Activated B cell treated with CpG ODN at 0.5 μM for 24 hours (primary cell): ENCODE measurements around the gene CDKN1B. TPM values are rescaled to one million over a fixed set of nuclear protein-coding genes. Genes with fewer than 3 reads are reported as not detected.

Experiments
- ATAC-seq: fragments of 200-7000 bp; cut with Tn5 transposase; one replicate; pipeline ENCODE4 v1.10.0; 2021; ENCODE audit warnings: low read depth, mild to moderate bottlenecking, moderate library complexity
- CTCF ChIA-PET: fragments of 350-600 bp; sonication (Branson Sonifier 250); formaldehyde crosslinking; loops from one replicate; lab custom pipeline; 2021; ENCODE audit warnings: antibody characterized with exemption; lab: Charles Lee
- POLR2A ChIA-PET: fragments of 350-600 bp; sonication (Branson Sonifier 250); formaldehyde crosslinking; loops from one replicate; lab custom pipeline; 2021; ENCODE audit warnings: antibody characterized with exemption; lab: Charles Lee
- DNase-seq: peaks from one replicate; pipeline ENCODE4 v3.0.0; 2022
- H3K27ac Mint-ChIP-seq: one replicate; pipeline ENCODE4 v1.8.0; 2020; ENCODE audit warnings: mixed read lengths
- H3K27me3 Mint-ChIP-seq: one replicate; pipeline ENCODE4 v1.8.0; 2021; ENCODE audit warnings: mixed read lengths
- H3K36me3 Mint-ChIP-seq: one replicate; pipeline ENCODE4 v1.8.0; 2021; ENCODE audit warnings: low read depth, mixed read lengths
- H3K4me1 Mint-ChIP-seq: one replicate; pipeline ENCODE4 v1.8.0; 2021; ENCODE audit warnings: mixed read lengths
- H3K4me3 Mint-ChIP-seq: one replicate; pipeline ENCODE4 v1.8.0; 2020; ENCODE audit warnings: mild to moderate bottlenecking, mixed read lengths
- H3K9me3 Mint-ChIP-seq: one replicate; pipeline ENCODE4 v1.8.0; 2020; ENCODE audit warnings: mixed read lengths
- intact Hi-C: fragments of 100-400 bp; cut with micrococcal nuclease; formaldehyde crosslinking; loops from one replicate; pipeline ENCODE4 v1.15.1; 2024
- total RNA-seq: library from RNA; stranded (reverse); gene quantifications from 2 replicates; pipeline ENCODE4 v1.2.3, GENCODE V29; 2022
- TF ChIP-seq, protein P1 (sequence below): fragments of 200-600 bp; IDR thresholded peaks from one replicate; pipeline ENCODE4 v1.8.0; 2022; ENCODE audit warnings: antibody characterized with exemption, mild to moderate bottlenecking

The CDKN1B gene
- total RNA-seq, 1 donor from 2014 or later: 56.6 TPM

DNA sequence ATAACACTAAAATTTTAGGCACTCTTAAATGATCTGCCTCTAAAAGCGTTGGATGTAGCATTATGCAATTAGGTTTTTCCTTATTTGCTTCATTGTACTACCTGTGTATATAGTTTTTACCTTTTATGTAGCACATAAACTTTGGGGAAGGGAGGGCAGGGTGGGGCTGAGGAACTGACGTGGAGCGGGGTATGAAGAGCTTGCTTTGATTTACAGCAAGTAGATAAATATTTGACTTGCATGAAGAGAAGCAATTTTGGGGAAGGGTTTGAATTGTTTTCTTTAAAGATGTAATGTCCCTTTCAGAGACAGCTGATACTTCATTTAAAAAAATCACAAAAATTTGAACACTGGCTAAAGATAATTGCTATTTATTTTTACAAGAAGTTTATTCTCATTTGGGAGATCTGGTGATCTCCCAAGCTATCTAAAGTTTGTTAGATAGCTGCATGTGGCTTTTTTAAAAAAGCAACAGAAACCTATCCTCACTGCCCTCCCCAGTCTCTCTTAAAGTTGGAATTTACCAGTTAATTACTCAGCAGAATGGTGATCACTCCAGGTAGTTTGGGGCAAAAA is 4.1 kb downstream of the CDKN1B start:
- Mint-ChIP-seq H3K36me3 (peaks cover 61% of the 10 kb centered on the region), H3K4me1 (peaks cover 50% of the 10 kb centered on the region), H3K9me3 (no peaks in the 10 kb centered on the region), H3K27ac (peak overlapping the region; percentile 97), H3K4me3 (peak overlapping the region; percentile 61), H3K27me3 (no peaks in the 10 kb centered on the region)
- ATAC-seq (no peak), DNase-seq (no peak)
- ChIA-PET POLR2A (interaction anchor here (0.5 to 15.4 kb wide), 5 partner anchors 16 to 364 kb away, joined by 3 to 339 read pairs (median 70); partner anchors contain the start of genes BORCS5 and GPR19), CTCF (interaction anchor here (1.0 to 1.7 kb wide), 3 partner anchors 16 to 344 kb away, joined by 3 to 8 read pairs (median 5); no protein-coding TSS in a partner anchor)
- TF ChIP-seq, protein P1, sequence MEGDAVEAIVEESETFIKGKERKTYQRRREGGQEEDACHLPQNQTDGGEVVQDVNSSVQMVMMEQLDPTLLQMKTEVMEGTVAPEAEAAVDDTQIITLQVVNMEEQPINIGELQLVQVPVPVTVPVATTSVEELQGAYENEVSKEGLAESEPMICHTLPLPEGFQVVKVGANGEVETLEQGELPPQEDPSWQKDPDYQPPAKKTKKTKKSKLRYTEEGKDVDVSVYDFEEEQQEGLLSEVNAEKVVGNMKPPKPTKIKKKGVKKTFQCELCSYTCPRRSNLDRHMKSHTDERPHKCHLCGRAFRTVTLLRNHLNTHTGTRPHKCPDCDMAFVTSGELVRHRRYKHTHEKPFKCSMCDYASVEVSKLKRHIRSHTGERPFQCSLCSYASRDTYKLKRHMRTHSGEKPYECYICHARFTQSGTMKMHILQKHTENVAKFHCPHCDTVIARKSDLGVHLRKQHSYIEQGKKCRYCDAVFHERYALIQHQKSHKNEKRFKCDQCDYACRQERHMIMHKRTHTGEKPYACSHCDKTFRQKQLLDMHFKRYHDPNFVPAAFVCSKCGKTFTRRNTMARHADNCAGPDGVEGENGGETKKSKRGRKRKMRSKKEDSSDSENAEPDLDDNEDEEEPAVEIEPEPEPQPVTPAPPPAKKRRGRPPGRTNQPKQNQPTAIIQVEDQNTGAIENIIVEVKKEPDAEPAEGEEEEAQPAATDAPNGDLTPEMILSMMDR: no peak
- intact Hi-C loops: no loop called here

DNA sequence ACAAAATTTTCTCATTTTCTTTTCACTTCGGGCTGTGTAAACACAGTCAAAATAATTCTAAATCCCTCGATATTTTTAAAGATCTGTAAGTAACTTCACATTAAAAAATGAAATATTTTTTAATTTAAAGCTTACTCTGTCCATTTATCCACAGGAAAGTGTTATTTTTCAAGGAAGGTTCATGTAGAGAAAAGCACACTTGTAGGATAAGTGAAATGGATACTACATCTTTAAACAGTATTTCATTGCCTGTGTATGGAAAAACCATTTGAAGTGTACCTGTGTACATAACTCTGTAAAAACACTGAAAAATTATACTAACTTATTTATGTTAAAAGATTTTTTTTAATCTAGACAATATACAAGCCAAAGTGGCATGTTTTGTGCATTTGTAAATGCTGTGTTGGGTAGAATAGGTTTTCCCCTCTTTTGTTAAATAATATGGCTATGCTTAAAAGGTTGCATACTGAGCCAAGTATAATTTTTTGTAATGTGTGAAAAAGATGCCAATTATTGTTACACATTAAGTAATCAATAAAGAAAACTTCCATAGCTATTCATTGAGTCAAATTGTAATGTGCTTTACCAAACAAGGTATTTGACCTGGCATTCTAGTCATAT is 4.8 kb downstream of the CDKN1B start:
- Mint-ChIP-seq H3K27ac (peak overlapping the region; percentile 97), H3K36me3 (peaks cover 61% of the 10 kb centered on the region), H3K4me1 (peaks cover 53% of the 10 kb centered on the region), H3K4me3 (peak overlapping the region; percentile 97), H3K27me3 (no peaks in the 10 kb centered on the region), H3K9me3 (no peaks in the 10 kb centered on the region)
- intact Hi-C loops: no loop called here
- CTCF ChIA-PET: interaction anchor here (1.5 to 1.7 kb wide), 2 partner anchors 15 to 345 kb away, joined by 5 to 8 read pairs; no protein-coding TSS in a partner anchor
- POLR2A ChIA-PET: interaction anchor here (0.5 to 15.4 kb wide), 10 partner anchors 6 to 1072 kb away, joined by 3 to 389 read pairs (median 6); partner anchors contain the start of genes BORCS5, CDKN1B, CREBL2 and ETV6
- TF ChIP-seq, protein P1: no peak
- DNase-seq (no peak), ATAC-seq (no peak)

DNA sequence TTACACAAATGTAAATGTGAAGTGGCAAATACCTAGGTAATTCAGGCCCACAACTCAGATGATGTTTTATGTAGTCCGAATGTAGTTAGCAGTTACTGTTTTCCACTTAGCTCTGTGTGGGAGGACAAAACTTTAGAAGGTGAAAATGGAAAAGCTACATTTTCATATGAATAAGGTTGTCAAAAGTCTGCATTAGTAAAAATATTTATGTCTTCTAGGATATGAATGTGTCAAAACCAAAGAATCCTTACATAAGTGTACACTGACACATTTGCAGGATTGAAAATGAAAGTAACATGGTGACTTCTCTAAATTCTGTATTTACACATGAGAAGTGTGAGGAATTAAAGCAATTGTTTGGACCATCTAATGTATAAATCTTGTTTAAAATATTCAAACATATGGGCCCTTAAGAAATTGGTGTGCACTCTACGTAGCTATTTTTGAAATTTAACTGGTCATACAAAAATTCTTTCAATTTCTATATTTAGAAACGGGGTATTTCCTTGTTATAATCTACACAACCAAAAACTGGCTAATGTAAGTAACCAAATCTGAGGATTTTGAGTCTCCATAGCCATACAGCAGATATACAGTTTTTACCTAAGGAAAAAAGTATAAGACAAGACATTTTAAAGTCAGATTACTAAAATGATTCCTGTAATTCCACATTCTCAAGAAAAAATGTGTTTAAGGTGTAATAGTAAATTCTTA is 5.4 kb downstream of the CDKN1B start:
- H3K36me3 Mint-ChIP-seq: peaks cover 56% of the 10 kb centered on the region
- H3K9me3 Mint-ChIP-seq: no peaks in the 10 kb centered on the region
- ChIA-PET CTCF (interaction anchor here (1.5 to 1.7 kb wide), 2 partner anchors 14 to 346 kb away, joined by 5 to 8 read pairs; no protein-coding TSS in a partner anchor), POLR2A (interaction anchor here (0.6 to 15.4 kb wide), 12 partner anchors 6 to 1745 kb away, joined by 3 to 389 read pairs (median 6); partner anchors contain the start of genes BORCS5, CDKN1B, CREBL2 and ETV6)
- intact Hi-C loops: no loop called here
- ATAC-seq: no peak
- peak overlapping the region; percentile 97 for H3K4me3 Mint-ChIP-seq
- no peak for DNase-seq
- no peaks in the 10 kb centered on the region for H3K27me3 Mint-ChIP-seq
- peak overlapping the region; percentile 96 for H3K27ac Mint-ChIP-seq
- TF ChIP-seq, protein P1: no peak
- peaks cover 54% of the 10 kb centered on the region for H3K4me1 Mint-ChIP-seq

DNA sequence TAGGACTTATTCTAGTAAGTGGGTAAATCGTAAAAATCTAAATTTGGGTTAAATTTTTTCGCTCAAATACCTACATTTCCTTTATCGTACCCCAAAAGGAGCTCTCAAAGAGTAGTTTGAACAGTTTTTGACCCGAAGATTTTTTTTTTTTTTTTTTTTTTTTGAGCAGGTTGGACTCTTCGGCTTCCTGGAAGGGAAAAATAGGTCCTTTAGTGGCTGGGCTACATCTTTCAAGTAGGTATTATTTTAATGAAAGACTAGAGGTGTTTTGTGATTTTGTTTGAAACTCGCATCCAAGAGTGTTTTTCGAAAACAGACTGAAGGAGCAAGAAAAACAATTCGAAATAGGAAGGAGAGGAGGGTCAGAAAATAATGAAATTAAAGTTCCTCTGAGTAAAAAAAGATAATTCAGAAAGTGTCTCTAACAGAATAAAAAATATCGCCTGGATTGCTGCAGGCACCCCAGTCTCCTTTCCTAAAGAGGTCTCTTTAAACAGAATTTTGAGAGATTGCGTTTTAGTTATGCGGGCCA is 6.0 kb downstream of the CDKN1B start:
- ChIA-PET POLR2A (interaction anchor here (0.6 to 15.4 kb wide), 12 partner anchors 7 to 1744 kb away, joined by 3 to 389 read pairs (median 7); partner anchors contain the start of genes BORCS5, CDKN1B, ETV6 and GPR19), CTCF (interaction anchor here (1.2 to 1.7 kb wide), 2 partner anchors 7 to 14 kb away, joined by 5 to 8 read pairs; no protein-coding TSS in a partner anchor)
- H3K4me3 Mint-ChIP-seq: peak overlapping the region; percentile 97
- peak overlapping the region; percentile 96 for H3K27ac Mint-ChIP-seq
- ATAC-seq (no peak), DNase-seq (no peak)
- H3K27me3 Mint-ChIP-seq: no peaks in the 10 kb centered on the region
- intact Hi-C loops: no loop called here
- H3K4me1 Mint-ChIP-seq: peaks cover 54% of the 10 kb centered on the region
- TF ChIP-seq, protein P1: no peak
- H3K36me3 Mint-ChIP-seq: peaks cover 53% of the 10 kb centered on the region
- no peaks in the 10 kb centered on the region for H3K9me3 Mint-ChIP-seq
